MM.1S (cell line): ENCODE data around the gene MARS2.
"Not testable (repeated sequence)": the region's sequence is repeated elsewhere in the genome, so short reads cannot be mapped to it uniquely, and the experiment has no call there.

ENCODE experiments used
- DNase-seq: peaks from one replicate; pipeline ENCODE4 v3.0.0-alpha.2; 2015
- H2AFZ ChIP-seq: fragments of 300-600 bp; sonication (generic); 2 replicates; pipeline ENCODE4 v1.6.0; 2016; ENCODE audit warnings: antibody characterized with exemption, low read length
- H3F3A ChIP-seq: fragments of 300-600 bp; sonication (generic); 2 replicates; pipeline ENCODE4 v1.6.1; 2016; ENCODE audit warnings: mild to moderate bottlenecking, antibody characterized with exemption, low read length, moderate library complexity, mixed read lengths; ENCODE audit not compliant: insufficient read depth
- H3K27ac ChIP-seq: fragments of 300-600 bp; sonication (generic); 2 replicates; pipeline ENCODE4 v1.5.1; 2016; ENCODE audit warnings: mild to moderate bottlenecking, low read length
- H3K27me3 ChIP-seq: fragments of 300-600 bp; sonication (generic); replicated peaks from 2 replicates; pipeline ENCODE4 v1.6.0; 2016; ENCODE audit warnings: low read length; ENCODE audit not compliant: insufficient read depth
- H3K36me3 ChIP-seq: fragments of 300-600 bp; sonication (generic); replicated peaks from 2 replicates; pipeline ENCODE4 v1.6.1; 2016; ENCODE audit warnings: mild to moderate bottlenecking, low read length, mixed read lengths; ENCODE audit not compliant: insufficient read depth
- H3K4me1 ChIP-seq: fragments of 300-600 bp; sonication (generic); 2 replicates; pipeline ENCODE4 v1.6.1; 2016; ENCODE audit warnings: low read length, mixed read lengths
- H3K4me2 ChIP-seq: fragments of 300-600 bp; sonication (generic); 2 replicates; pipeline ENCODE4 v1.6.0; 2016; ENCODE audit warnings: low read depth, low read length
- H3K4me3 ChIP-seq: fragments of 300-600 bp; sonication (generic); 2 replicates; pipeline ENCODE4 v1.5.1; 2016; ENCODE audit warnings: low read length, mixed read lengths
- H3K79me2 ChIP-seq: fragments of 300-600 bp; sonication (generic); 2 replicates; pipeline ENCODE4 v1.6.1; 2016; ENCODE audit warnings: mixed run types, low read length, mixed read lengths
- H3K9ac ChIP-seq: fragments of 300-600 bp; sonication (generic); 2 replicates; pipeline ENCODE4 v1.6.1; 2016; ENCODE audit warnings: low read length, mixed read lengths
- H3K9me2 ChIP-seq: fragments of 300-600 bp; sonication (generic); replicated peaks from 2 replicates; pipeline ENCODE4 v1.6.1; 2016; ENCODE audit warnings: mild to moderate bottlenecking, low read length, mixed read lengths; ENCODE audit not compliant: insufficient read depth
- H3K9me3 ChIP-seq: fragments of 300-600 bp; sonication (generic); replicated peaks from 2 replicates; pipeline ENCODE4 v1.6.1; 2016; ENCODE audit warnings: mild to moderate bottlenecking, low read length, mixed read lengths; ENCODE audit not compliant: insufficient read depth
- H4K20me1 ChIP-seq: fragments of 300-600 bp; sonication (generic); 2 replicates; pipeline ENCODE4 v1.6.1; 2016; ENCODE audit warnings: mild to moderate bottlenecking, low read length, moderate library complexity, mixed read lengths; ENCODE audit not compliant: insufficient read depth
- EZH2 ChIP-seq: fragments of 300-600 bp; sonication (generic); optimal IDR thresholded peaks from 2 replicates; pipeline ENCODE3; 2017; ENCODE audit warnings: low read depth, mild to moderate bottlenecking, antibody characterized with exemption, low read length, mixed read lengths
- EZH2phosphoT487 ChIP-seq: fragments of 300-600 bp; sonication (generic); IDR thresholded peaks from 2 replicates; pipeline ENCODE4 v1.6.1; 2018; ENCODE audit warnings: antibody characterized with exemption, low read length
- TF ChIP-seq, protein P1 (sequence below): fragments of 300-600 bp; sonication (generic); IDR thresholded peaks from 2 replicates; pipeline ENCODE4 v1.5.1; 2016; ENCODE audit warnings: antibody characterized with exemption, low read length, mixed read lengths

The MARS2 gene

DNA sequence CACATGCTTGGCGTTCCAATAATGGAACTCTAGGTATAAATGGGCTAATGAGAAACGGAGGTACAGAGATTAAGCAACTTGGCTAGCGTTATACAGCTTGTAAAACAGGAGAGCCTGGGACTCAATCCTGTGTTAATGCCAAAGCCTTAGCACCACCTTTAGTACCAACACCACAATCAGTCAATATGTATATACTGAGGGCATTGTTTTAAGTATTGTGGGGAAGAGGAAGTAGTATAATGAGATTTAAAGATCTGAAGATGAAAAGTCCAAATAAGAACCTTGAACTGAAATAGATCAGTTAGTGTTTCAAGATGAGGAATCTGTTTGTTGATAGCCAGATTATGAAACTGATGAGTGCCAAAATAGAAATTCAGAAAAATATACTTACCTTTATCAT lies 8.1 kb downstream of the MARS2 start:
- Histone ChIP-seq H3K27me3 (no peaks in the 10 kb centered on the region), H3K9me2 (no peaks in the 10 kb centered on the region), H3K4me3 (no peak overlapping the region), H3K79me2 (peaks cover 48% of the 10 kb centered on the region), H3K9ac (no peak overlapping the region), H2AFZ (no peak overlapping the region), H3K36me3 (peaks cover 7% of the 10 kb centered on the region; the same call in 1 of the 2 replicates), H3K4me2 (no peak overlapping the region), H3K27ac (no peak overlapping the region), H3F3A (peaks cover 6% of the 10 kb centered on the region; the same call in 1 of the 2 replicates), H3K4me1 (peaks cover 16% of the 10 kb centered on the region), H3K9me3 (no peaks in the 10 kb centered on the region), H4K20me1 (peaks cover 16% of the 10 kb centered on the region; the same call in 1 of the 2 replicates)
- DNase-seq = no peak
- TF ChIP-seq EZH2phosphoT487 (no peak), EZH2 (no peak)
- TF ChIP-seq, protein P1, sequence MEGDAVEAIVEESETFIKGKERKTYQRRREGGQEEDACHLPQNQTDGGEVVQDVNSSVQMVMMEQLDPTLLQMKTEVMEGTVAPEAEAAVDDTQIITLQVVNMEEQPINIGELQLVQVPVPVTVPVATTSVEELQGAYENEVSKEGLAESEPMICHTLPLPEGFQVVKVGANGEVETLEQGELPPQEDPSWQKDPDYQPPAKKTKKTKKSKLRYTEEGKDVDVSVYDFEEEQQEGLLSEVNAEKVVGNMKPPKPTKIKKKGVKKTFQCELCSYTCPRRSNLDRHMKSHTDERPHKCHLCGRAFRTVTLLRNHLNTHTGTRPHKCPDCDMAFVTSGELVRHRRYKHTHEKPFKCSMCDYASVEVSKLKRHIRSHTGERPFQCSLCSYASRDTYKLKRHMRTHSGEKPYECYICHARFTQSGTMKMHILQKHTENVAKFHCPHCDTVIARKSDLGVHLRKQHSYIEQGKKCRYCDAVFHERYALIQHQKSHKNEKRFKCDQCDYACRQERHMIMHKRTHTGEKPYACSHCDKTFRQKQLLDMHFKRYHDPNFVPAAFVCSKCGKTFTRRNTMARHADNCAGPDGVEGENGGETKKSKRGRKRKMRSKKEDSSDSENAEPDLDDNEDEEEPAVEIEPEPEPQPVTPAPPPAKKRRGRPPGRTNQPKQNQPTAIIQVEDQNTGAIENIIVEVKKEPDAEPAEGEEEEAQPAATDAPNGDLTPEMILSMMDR = no peak

DNA sequence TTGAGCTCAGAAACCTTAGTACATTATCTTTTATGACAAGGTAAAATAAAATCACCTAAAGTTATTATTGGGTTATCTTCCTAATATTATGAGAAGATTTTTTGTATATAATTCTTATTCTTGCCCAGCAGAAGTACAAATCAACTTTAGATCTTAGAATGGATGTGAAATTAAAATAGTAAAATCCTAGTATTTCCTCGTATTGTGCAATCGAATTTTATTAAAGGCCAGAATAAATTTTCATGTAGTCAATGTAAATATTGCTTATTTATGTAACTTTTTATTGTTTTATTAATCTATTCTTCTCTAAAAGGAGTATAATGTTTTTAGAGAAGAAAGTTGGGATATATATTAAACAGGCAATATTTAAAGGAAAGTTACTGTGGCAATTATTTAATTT lies 12.7 kb downstream of the MARS2 start:
- Histone ChIP-seq H3K36me3 (peaks cover 3% of the 10 kb centered on the region; the same call in 1 of the 2 replicates), H2AFZ (no peak overlapping the region), H3F3A (no peaks in the 10 kb centered on the region), H3K9ac (no peak overlapping the region), H3K27ac (no peak overlapping the region), H3K9me2 (no peaks in the 10 kb centered on the region), H4K20me1 (no peaks in the 10 kb centered on the region), H3K9me3 (no peaks in the 10 kb centered on the region), H3K79me2 (peaks cover 11% of the 10 kb centered on the region), H3K27me3 (no peaks in the 10 kb centered on the region), H3K4me3 (no peak overlapping the region), H3K4me2 (no peak overlapping the region), H3K4me1 (no peaks in the 10 kb centered on the region)
- no peak for DNase-seq
- TF ChIP-seq, protein P1 = no peak
- no peak for TF ChIP-seq EZH2
- no peak for TF ChIP-seq EZH2phosphoT487

DNA sequence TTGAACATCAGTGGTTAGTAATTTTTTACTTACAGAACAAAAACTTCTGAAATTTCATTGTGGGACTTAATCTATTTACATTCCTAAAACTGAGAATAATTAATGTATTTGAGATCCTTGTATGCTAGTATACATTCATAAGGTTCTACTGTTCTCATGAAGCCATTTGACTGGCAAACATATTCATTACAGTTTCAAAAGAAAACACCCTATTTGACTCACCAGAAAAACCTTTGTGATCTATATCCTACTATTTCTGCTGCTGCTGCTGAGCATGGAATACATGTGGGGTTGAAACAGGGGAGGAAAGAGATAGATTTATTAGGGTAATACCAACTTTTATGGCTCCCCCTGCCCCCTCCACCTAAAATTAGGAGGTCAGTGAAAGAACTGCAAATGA lies 21.8 kb downstream of the MARS2 start:
- Histone ChIP-seq H3K9ac (no peak overlapping the region), H2AFZ (no peak overlapping the region), H3K4me3 (no peak overlapping the region), H4K20me1 (no peaks in the 10 kb centered on the region), H3K36me3 (no peaks in the 10 kb centered on the region), H3K27me3 (no peaks in the 10 kb centered on the region), H3F3A (no peaks in the 10 kb centered on the region), H3K9me2 (no peaks in the 10 kb centered on the region), H3K79me2 (no peaks in the 10 kb centered on the region), H3K27ac (no peak overlapping the region), H3K4me1 (no peaks in the 10 kb centered on the region), H3K4me2 (no peak overlapping the region), H3K9me3 (no peaks in the 10 kb centered on the region)
- DNase-seq = no peak
- TF ChIP-seq EZH2 = no peak
- no peak for TF ChIP-seq EZH2phosphoT487
- TF ChIP-seq, protein P1 = no peak

- not testable (repeated sequence) for H3K27me3 ChIP-seq, H2AFZ ChIP-seq, H3K9ac ChIP-seq, H3K4me3 ChIP-seq, H3K27ac ChIP-seq, DNase-seq, H3K4me2 ChIP-seq, H4K20me1 ChIP-seq, H3K9me3 ChIP-seq, H3K36me3 ChIP-seq, H3K79me2 ChIP-seq, H3K4me1 ChIP-seq, H3K9me2 ChIP-seq, H3F3A ChIP-seq
These were observed 23.7 kb downstream of the MARS2 start for GRCh38 chr2:197728555-197729544.
